K562 (cell line): ENCODE measurements around the gene RITA1. TPM values are rescaled to one million over a fixed set of nuclear protein-coding genes. Genes with fewer than 3 reads are reported as not detected.

Source experiments
- ATF1 ChIP-seq, 2 experiments: fragments of 450-650 bp in 1 of 2; IDR thresholded peaks; 2 replicates each; pipeline ENCODE4 v1.6.1; 2016; ENCODE audit warnings: missing compliant biosample characterization in 1 of 2, missing genetic modification characterization in 1 of 2
- CBFB ChIP-seq: sonication (generic); formaldehyde crosslinking; IDR thresholded peaks from 2 replicates; pipeline ENCODE4 v1.4.0; 2020; ENCODE audit warnings: mild to moderate bottlenecking, missing genetic modification reagents
- CBX1 ChIP-seq: sonication (generic); IDR thresholded peaks from 2 replicates; pipeline ENCODE4 v1.6.1; 2016; ENCODE audit warnings: antibody characterized with exemption, low read depth, mild to moderate bottlenecking
- E2F5 ChIP-seq: sonication (generic); formaldehyde crosslinking; IDR thresholded peaks from 2 replicates; pipeline ENCODE4 v1.8.0; 2022; ENCODE audit warnings: mild to moderate bottlenecking, missing genetic modification reagents
- ETV6 ChIP-seq, 3 experiments: fragments of 150-350 bp in 1 of 3; sonication (generic) in 1 of 3; formaldehyde crosslinking in 1 of 3; IDR thresholded peaks; 2 replicates each; pipeline versions ENCODE4 v1.6.1 to v1.8.0; 2014 to 2022; ENCODE audit warnings: borderline replicate concordance in 2 of 3, low read depth in 2 of 3, antibody characterized with exemption in 1 of 3, low read length in 1 of 3, mild to moderate bottlenecking in 1 of 3, missing genetic modification reagents in 1 of 3
- FUS ChIP-seq: fragments of 200-400 bp; formaldehyde crosslinking; optimal IDR thresholded peaks from 2 replicates; pipeline ENCODE3; 2017; ENCODE audit warnings: low read depth, low read length
- NRF1 ChIP-seq, 2 experiments: fragments of 450-650 bp; IDR thresholded peaks in 1 of 2; conservative IDR thresholded peaks in 1 of 2; 2 replicates each; pipeline ENCODE4 v1.6.1; 2014; ENCODE audit warnings: mild to moderate bottlenecking in 2 of 2
- SMARCC2 ChIP-seq: fragments of 450-650 bp; IDR thresholded peaks from 2 replicates; pipeline ENCODE4 v1.6.1; 2017; ENCODE audit warnings: antibody characterized with exemption, moderate library complexity, mild to moderate bottlenecking, low read depth
- STAG1 ChIP-seq: sonication (generic); formaldehyde crosslinking; IDR thresholded peaks from 2 replicates; pipeline ENCODE4 v1.5.0; 2020; ENCODE audit warnings: missing genetic modification reagents, borderline replicate concordance
- TARDBP ChIP-seq: fragments of 450-650 bp; IDR thresholded peaks from 2 replicates; pipeline ENCODE4 v1.6.1; 2016
- VEZF1 ChIP-seq: fragments of 200-800 bp; sonication (Bioruptor generic); IDR thresholded peaks from 2 replicates; pipeline ENCODE4 v1.6.1; 2017; ENCODE audit warnings: missing genetic modification characterization, missing compliant biosample characterization
- ZFX ChIP-seq: sonication (generic); formaldehyde crosslinking; IDR thresholded peaks from 2 replicates; pipeline ENCODE4 v1.8.0; 2022; ENCODE audit warnings: mild to moderate bottlenecking, missing genetic modification reagents, moderate library complexity
- ZNF143 ChIP-seq: sonication (generic); formaldehyde crosslinking; IDR thresholded peaks from 2 replicates; pipeline ENCODE4 v1.9.0; 2022; ENCODE audit warnings: mild to moderate bottlenecking, missing genetic modification reagents
- ZNF232 ChIP-seq: sonication (generic); formaldehyde crosslinking; IDR thresholded peaks from 2 replicates; pipeline ENCODE4 v1.8.0; 2022; ENCODE audit warnings: mild to moderate bottlenecking, missing genetic modification reagents
- polyA plus RNA-seq, 8 experiments: library from polyadenylated mRNA; depleted of rRNA in 4 of 8; stranded (reverse) in 5 of 8; unstranded in 3 of 8; fragments of >200 nt; fragmentation: Nextera tagmentation in 2 of 8; fragmentation: Illumina TruSeq in 1 of 8; extraction: Ambion mirVana in 2 of 8; extraction: Trizol in 1 of 8; gene quantifications; 2 replicates each; pipeline versions ENCODE4 v1.2.1 to v1.2.3, GENCODE V29; 2011 to 2014; ENCODE audit warnings: inconsistent platforms in 1 of 8, missing spikeins in 1 of 8
- total RNA-seq, 7 experiments: library from RNA; depleted of rRNA in 6 of 7; stranded (reverse); fragments of >200 nt in 6 of 7; fragmentation: Illumina TruSeq in 2 of 7; extraction: Trizol in 2 of 7; gene quantifications; 2 replicates each; pipeline versions ENCODE4 v1.2.1 to v1.2.3, GENCODE V29; 2011 to 2021; ENCODE audit warnings: low replicate concordance in 1 of 7
- TF ChIP-seq, protein P1 (sequence below): sonication (generic); formaldehyde crosslinking; IDR thresholded peaks from 2 replicates; pipeline ENCODE4 v1.8.0; 2022; ENCODE audit warnings: missing genetic modification reagents, mild to moderate bottlenecking, borderline replicate concordance

Gene RITA1
- total and polyA plus RNA-seq, 9 of the 15 experiments (the other 6 are each of a cell fraction or from before 2014, with no cell fraction given), result 2.8 to 40.4 (median 18.0) TPM

DNA sequence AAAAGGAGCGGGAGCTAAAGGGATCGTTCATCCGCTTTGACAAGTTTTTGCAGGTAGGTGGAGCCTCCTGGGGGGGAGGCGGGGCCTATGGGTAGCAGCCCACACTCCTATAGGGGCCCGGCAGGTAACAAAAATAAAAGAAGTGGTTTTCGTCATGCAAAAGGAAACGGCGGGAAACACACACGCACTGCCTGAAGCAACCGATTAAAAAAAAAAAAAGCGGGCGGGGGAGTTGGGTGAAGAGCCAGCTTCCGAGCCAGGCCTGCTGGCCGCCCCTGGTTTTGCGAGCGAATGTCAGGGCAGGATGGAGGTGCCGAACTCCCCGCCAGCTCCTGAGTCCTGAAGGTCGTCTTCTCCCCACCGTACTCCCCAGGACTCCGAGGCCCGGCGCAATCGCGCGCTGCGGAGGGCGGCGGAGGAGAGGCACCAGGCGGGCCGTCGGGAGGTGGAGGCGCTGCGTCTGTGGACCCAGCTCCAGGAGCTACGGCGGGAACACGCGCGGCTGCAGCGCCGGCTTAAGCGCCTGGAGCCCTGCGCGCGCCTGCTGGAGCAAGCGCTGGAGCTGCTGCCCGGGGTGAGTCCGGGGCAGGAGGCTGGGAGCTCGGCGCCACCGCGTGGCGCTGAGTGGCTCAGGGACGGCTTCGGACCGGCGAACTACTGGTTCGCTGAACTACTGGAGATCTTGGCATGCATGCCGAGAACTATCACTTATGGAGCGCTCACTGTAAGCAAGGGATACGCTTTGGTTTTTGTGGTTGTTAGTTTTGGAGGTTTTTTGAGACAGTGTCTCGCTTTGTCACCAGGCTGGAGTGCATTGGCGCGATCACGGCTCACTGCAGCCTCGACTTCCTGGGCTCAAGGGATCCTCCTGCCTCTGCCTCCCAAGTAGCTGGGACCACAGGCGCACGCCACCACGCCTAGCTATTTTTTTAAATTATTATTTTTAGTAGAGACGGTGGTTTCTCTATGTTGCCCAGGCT lies 32.4 kb upstream of the RITA1 start (continued):
- TF ChIP-seq SMARCC2 (no peak), ZFX (CRISPR knock-in tag) (peak; percentile 62), ZNF232 (peak; percentile 96), FUS (peak; percentile 59), STAG1 (CRISPR knock-in tag) (peak; percentile 30; the same call in 1 of the 2 replicates), VEZF1 (CRISPR knock-in tag) (0 out of 2 replicates have a peak, but pooled peaks have one; percentile 26), TARDBP (0 out of 2 replicates have a peak, but pooled peaks have one; percentile 54), CBFB (0 out of 2 replicates have a peak, but pooled peaks have one; percentile 17), ZNF143 (CRISPR knock-in tag) (peak; percentile 55; the same call in 1 of the 2 replicates), ETV6 (IDR thresholded peaks at IDR 0.05; ENCODE audit: borderline replicate concordance in 1 of 2, low read depth in 2 of 2, low read length in 1 of 2) (no peak), ETV6 (CRISPR knock-in tag; IDR thresholded peaks at IDR 0.05; ENCODE audit: borderline replicate concordance) (peak; percentile 76; the same call in 1 of the 2 replicates), CBX1 (0 out of 2 replicates have a peak, but pooled peaks have one; percentile 41), ATF1 (CRISPR knock-in tag; IDR thresholded peaks at IDR 0.05) (no peak), ATF1 (tag; IDR thresholded peaks at IDR 0.05) (0 out of 2 replicates have a peak, but pooled peaks have one; percentile 12), E2F5 (CRISPR knock-in tag) (peak; percentile 85), NRF1 (conservative IDR thresholded peaks at IDR 0.05 in 1 of 2, IDR thresholded peaks at IDR 0.05 in 1 of 2) (peak; percentile 85 to 88)
- TF ChIP-seq, protein P1, sequence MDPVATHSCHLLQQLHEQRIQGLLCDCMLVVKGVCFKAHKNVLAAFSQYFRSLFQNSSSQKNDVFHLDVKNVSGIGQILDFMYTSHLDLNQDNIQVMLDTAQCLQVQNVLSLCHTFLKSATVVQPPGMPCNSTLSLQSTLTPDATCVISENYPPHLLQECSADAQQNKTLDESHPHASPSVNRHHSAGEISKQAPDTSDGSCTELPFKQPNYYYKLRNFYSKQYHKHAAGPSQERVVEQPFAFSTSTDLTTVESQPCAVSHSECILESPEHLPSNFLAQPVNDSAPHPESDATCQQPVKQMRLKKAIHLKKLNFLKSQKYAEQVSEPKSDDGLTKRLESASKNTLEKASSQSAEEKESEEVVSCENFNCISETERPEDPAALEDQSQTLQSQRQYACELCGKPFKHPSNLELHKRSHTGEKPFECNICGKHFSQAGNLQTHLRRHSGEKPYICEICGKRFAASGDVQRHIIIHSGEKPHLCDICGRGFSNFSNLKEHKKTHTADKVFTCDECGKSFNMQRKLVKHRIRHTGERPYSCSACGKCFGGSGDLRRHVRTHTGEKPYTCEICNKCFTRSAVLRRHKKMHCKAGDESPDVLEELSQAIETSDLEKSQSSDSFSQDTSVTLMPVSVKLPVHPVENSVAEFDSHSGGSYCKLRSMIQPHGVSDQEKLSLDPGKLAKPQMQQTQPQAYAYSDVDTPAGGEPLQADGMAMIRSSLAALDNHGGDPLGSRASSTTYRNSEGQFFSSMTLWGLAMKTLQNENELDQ (CRISPR knock-in tag), result 0 out of 2 replicates have a peak, but pooled peaks have one; percentile 92
